B cell (primary cell): ENCODE measurements around the gene DIABLO. TPM values are rescaled to one million over a fixed set of nuclear protein-coding genes. Genes with fewer than 3 reads are reported as not detected.
"Not testable (repeated sequence)": the region's sequence is repeated elsewhere in the genome, so short reads cannot be mapped to it uniquely, and the experiment has no call there.

ENCODE experiments used
- ATAC-seq: fragments of 200-7000 bp; cut with Tn5 transposase; one replicate; pipeline ENCODE4 v1.10.0; 2021; ENCODE audit warnings: low read depth, mild to moderate bottlenecking, moderate number of reproducible peaks, moderate library complexity
- CTCF ChIA-PET: fragments of 350-600 bp; sonication (Branson Sonifier 250); formaldehyde crosslinking; loops from one replicate; lab custom pipeline; 2021; ENCODE audit warnings: antibody characterized with exemption, inconsistent platforms; lab: Charles Lee
- POLR2A ChIA-PET: fragments of 350-600 bp; sonication (Branson Sonifier 250); formaldehyde crosslinking; loops from one replicate; lab custom pipeline; 2021; ENCODE audit warnings: antibody characterized with exemption; lab: Charles Lee
- DNase-seq: peaks from one replicate; pipeline ENCODE4 v3.0.0; 2013
- H2AFZ ChIP-seq: 2 replicates; pipeline ENCODE4 v1.6.1; 2012; ENCODE audit warnings: mild to moderate bottlenecking, low read depth, low read length; ENCODE audit not compliant: insufficient read depth, poor library complexity, severe bottlenecking
- H3K27ac ChIP-seq, 2 donors: 1 replicate in 1 of 2; 2 replicates in 1 of 2; pipeline ENCODE4 v1.5.1; 2012 to 2013; ENCODE audit warnings: low read length in 2 of 2, mild to moderate bottlenecking in 2 of 2, moderate library complexity in 1 of 2
- H3K27me3 ChIP-seq, 4 experiments: fragments of 200-600 bp in 1 of 4; sonication (generic) in 1 of 4; replicated peaks in 1 of 4; 1 replicate in 2 of 4; 2 replicates in 2 of 4; pipeline versions ENCODE4 v1.6.1 to v1.7.0; 2013 to 2016; ENCODE audit warnings: low read length in 3 of 4, mild to moderate bottlenecking in 2 of 4, mixed read lengths in 1 of 4, moderate library complexity in 1 of 4; ENCODE audit not compliant: insufficient read depth in 4 of 4, control insufficient read depth in 3 of 4; ENCODE audit errors: control extremely low read depth in 1 of 4
- H3K36me3 ChIP-seq, 2 experiments: replicated peaks in 1 of 2; 1 replicate in 1 of 2; 2 replicates in 1 of 2; pipeline versions ENCODE4 v1.6.1 to v1.7.1; 2013; ENCODE audit warnings: low read length in 1 of 2; ENCODE audit not compliant: insufficient read depth in 2 of 2, control insufficient read depth in 1 of 2; ENCODE audit errors: control extremely low read depth in 1 of 2, extremely low read depth in 1 of 2
- H3K4me1 ChIP-seq, 2 donors: fragments of 200-600 bp in 1 of 2; sonication (generic) in 1 of 2; 1 replicate in 1 of 2; 2 replicates in 1 of 2; pipeline versions ENCODE4 v1.5.1 to v1.6.1; 2013 to 2017; ENCODE audit warnings: low read length in 2 of 2; ENCODE audit not compliant: control insufficient read depth in 2 of 2, insufficient read depth in 2 of 2
- H3K4me2 ChIP-seq: replicated peaks from 2 replicates; pipeline ENCODE3; 2012; ENCODE audit warnings: mild to moderate bottlenecking, low read depth, low read length; ENCODE audit not compliant: poor library complexity, severe bottlenecking
- H3K4me3 ChIP-seq, 5 experiments: fragments of 200-600 bp in 1 of 5; sonication (generic) in 1 of 5; 1 replicate in 3 of 5; 2 replicates in 2 of 5; pipeline versions ENCODE4 v1.5.1 to v1.7.0; 2011 to 2016; ENCODE audit warnings: low read length in 4 of 5, mild to moderate bottlenecking in 4 of 5, low read depth in 2 of 5, control low read depth in 1 of 5, moderate library complexity in 1 of 5; ENCODE audit not compliant: insufficient read depth in 1 of 5; ENCODE audit errors: control extremely low read depth in 1 of 5, extremely low read depth in 1 of 5
- H3K79me2 ChIP-seq: fragments of 200-600 bp; sonication (generic); one replicate; pipeline ENCODE4 v1.6.0; 2016; ENCODE audit warnings: low read length; ENCODE audit not compliant: control insufficient read depth, insufficient read depth
- H3K9ac ChIP-seq: fragments of 200-600 bp; sonication (generic); 2 replicates; pipeline ENCODE4 v1.6.1; 2017; ENCODE audit warnings: mild to moderate bottlenecking, low read length, moderate library complexity
- H3K9me3 ChIP-seq, 3 donors: one replicate each; pipeline versions ENCODE4 v1.6.1 to v1.7.1; 2013; ENCODE audit warnings: low read length in 2 of 3; ENCODE audit not compliant: control insufficient read depth in 2 of 3, insufficient read depth in 1 of 3; ENCODE audit errors: control extremely low read depth in 1 of 3
- H4K20me1 ChIP-seq: 2 replicates; pipeline ENCODE4 v1.6.0; 2012; ENCODE audit warnings: mild to moderate bottlenecking, low read length; ENCODE audit not compliant: insufficient read depth, control insufficient read depth, poor library complexity, severe bottlenecking
- H3K27ac Mint-ChIP-seq: one replicate; pipeline ENCODE4 v1.8.0; 2021; ENCODE audit warnings: mixed read lengths
- H3K27me3 Mint-ChIP-seq: one replicate; pipeline ENCODE4 v1.8.0; 2021; ENCODE audit warnings: mixed read lengths
- H3K4me1 Mint-ChIP-seq: one replicate; pipeline ENCODE4 v1.8.0; 2021; ENCODE audit warnings: mixed read lengths
- H3K4me3 Mint-ChIP-seq: one replicate; pipeline ENCODE4 v1.8.0; 2021; ENCODE audit warnings: mixed read lengths
- H3K9me3 Mint-ChIP-seq: one replicate; pipeline ENCODE4 v1.8.0; 2022; ENCODE audit warnings: mixed read lengths; ENCODE audit not compliant: insufficient read depth
- EZH2 ChIP-seq: IDR thresholded peaks from 2 replicates; pipeline ENCODE4 v1.6.1; 2012; ENCODE audit warnings: borderline replicate concordance, low read depth, mild to moderate bottlenecking, moderate library complexity, low read length; ENCODE audit not compliant: insufficient read depth, poor library complexity, severe bottlenecking
- WGBS: methylation state at CpG from one replicate; pipeline ENCODE4 v1.1.5; 2013; ENCODE audit warnings: missing lambda C conversion rate; ENCODE audit not compliant: insufficient coverage; 5-methylcytosine and 5-hydroxymethylcytosine counted together
- intact Hi-C: fragments of 100-400 bp; cut with micrococcal nuclease; formaldehyde crosslinking; loops from one replicate; pipeline ENCODE4 v1.10.0; 2022
- polyA plus RNA-seq: library from polyadenylated mRNA; depleted of rRNA; stranded (reverse); fragments of >200 nt; gene quantifications from 2 replicates; pipeline ENCODE4 v1.2.3, GENCODE V29; 2012
- total RNA-seq, 2 donors: library from RNA; stranded (reverse); fragments of 120-200 nt in 1 of 2; gene quantifications; 1 replicate in 1 of 2; 2 replicates in 1 of 2; pipeline versions ENCODE4 v1.2.3 to v1.2.4, GENCODE V29; 2013 to 2022
- TF ChIP-seq, protein P1 (sequence below): fragments of 200-600 bp; IDR thresholded peaks from one replicate; pipeline ENCODE4 v1.8.0; 2022; ENCODE audit warnings: antibody characterized with exemption, mild to moderate bottlenecking

Gene DIABLO
- total and polyA plus RNA-seq, 2 donors (not counting 1 experiment from before 2014, with no cell fraction given): 36.8 to 44.6 TPM

GRCh38 chr12:122182887-122183587, 42.8 kb downstream of the DIABLO start, which contains the start of gene LRRC43:
LRRC43 (plus strand) TSS chr12:122183123; CDS start chr12:122183145, 22 bp downstream.
- intact Hi-C loops: no loop called here
- peak within 1 kb of the TSS; percentile 75 for H2AFZ ChIP-seq
- no peaks in the 10 kb centered on the region for H3K79me2 ChIP-seq
- H3K4me1 Mint-ChIP-seq: peaks cover 18% of the 10 kb centered on the region
- 2% methylated on average over 61 of the region's 63 CpGs for WGBS
- H4K20me1 ChIP-seq: no peaks in the 10 kb centered on the region
- TF ChIP-seq, protein P1, sequence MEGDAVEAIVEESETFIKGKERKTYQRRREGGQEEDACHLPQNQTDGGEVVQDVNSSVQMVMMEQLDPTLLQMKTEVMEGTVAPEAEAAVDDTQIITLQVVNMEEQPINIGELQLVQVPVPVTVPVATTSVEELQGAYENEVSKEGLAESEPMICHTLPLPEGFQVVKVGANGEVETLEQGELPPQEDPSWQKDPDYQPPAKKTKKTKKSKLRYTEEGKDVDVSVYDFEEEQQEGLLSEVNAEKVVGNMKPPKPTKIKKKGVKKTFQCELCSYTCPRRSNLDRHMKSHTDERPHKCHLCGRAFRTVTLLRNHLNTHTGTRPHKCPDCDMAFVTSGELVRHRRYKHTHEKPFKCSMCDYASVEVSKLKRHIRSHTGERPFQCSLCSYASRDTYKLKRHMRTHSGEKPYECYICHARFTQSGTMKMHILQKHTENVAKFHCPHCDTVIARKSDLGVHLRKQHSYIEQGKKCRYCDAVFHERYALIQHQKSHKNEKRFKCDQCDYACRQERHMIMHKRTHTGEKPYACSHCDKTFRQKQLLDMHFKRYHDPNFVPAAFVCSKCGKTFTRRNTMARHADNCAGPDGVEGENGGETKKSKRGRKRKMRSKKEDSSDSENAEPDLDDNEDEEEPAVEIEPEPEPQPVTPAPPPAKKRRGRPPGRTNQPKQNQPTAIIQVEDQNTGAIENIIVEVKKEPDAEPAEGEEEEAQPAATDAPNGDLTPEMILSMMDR: no peak
- TF ChIP-seq EZH2: no peak
- DNase-seq (peak; percentile 66), ATAC-seq (peak; percentile 60)
- no peaks in the 10 kb centered on the region for H3K36me3 ChIP-seq
- H3K9me3 Mint-ChIP-seq: no peaks in the 10 kb centered on the region
- ChIA-PET CTCF (interaction anchor here (0.9 kb wide), 1 partner anchor 8 kb away, joined by 3 read pairs; no protein-coding TSS in a partner anchor), POLR2A (interaction anchor here (1.3 kb wide), 1 partner anchor 43 kb away, joined by 3 read pairs; the partner anchor contains the start of gene DIABLO)
- H3K9me3 ChIP-seq: peaks cover 0 to 6% (median 0%) of the 10 kb centered on the region in 3 donors
- peak within 1 kb of the TSS; percentile 89 for H3K4me3 Mint-ChIP-seq
- peak within 1 kb of the TSS; percentile 95 for H3K4me2 ChIP-seq
- H3K9ac ChIP-seq: peak within 1 kb of the TSS; percentile 68
- H3K4me3 ChIP-seq: peak within 1 kb of the TSS in 4 of 5 experiments; percentile 40 to 62 (median 57)
- peaks cover 0 to 3% (median 0%) of the 10 kb centered on the region in 4 experiments for H3K27me3 ChIP-seq
- H3K4me1 ChIP-seq: peaks cover 15 to 22% of the 10 kb centered on the region in 2 donors
- H3K27ac ChIP-seq: no peak within 1 kb of the TSS
- H3K27me3 Mint-ChIP-seq: peaks cover 13% of the 10 kb centered on the region
- H3K27ac Mint-ChIP-seq: peak within 1 kb of the TSS; percentile 71

- peaks cover 21% of the 10 kb centered on the region for H3K27me3 Mint-ChIP-seq
- H3K4me3 ChIP-seq, H2AFZ ChIP-seq, CTCF ChIA-PET, H3K9ac ChIP-seq, POLR2A ChIA-PET, H3K9me3 Mint-ChIP-seq, H3K27me3 ChIP-seq, H3K4me1 Mint-ChIP-seq, H3K4me2 ChIP-seq, H3K36me3 ChIP-seq, H3K27ac ChIP-seq, ATAC-seq, H3K79me2 ChIP-seq, H3K27ac Mint-ChIP-seq, H3K4me1 ChIP-seq, intact Hi-C loops, H3K4me3 Mint-ChIP-seq, H4K20me1 ChIP-seq, DNase-seq, H3K9me3 ChIP-seq: not testable (repeated sequence)
- no CpG with 5 or more reads among the region's 4 CpGs for WGBS
Measured at GRCh38 chr12:122176473-122176872, 49.4 kb downstream of the DIABLO start.
